WERI-Rb-1 (cell line): Measurements from ENCODE around the gene GNL3.

ENCODE experiments used
- DNase-seq: peaks from one replicate; pipeline ENCODE4 v3.0.0-alpha.2; 2020
- H3K27ac ChIP-seq: fragments of 250-450 bp; sonication (Bioruptor Pico); 2 replicates; pipeline ENCODE4 v1.5.1; 2020; ENCODE audit warnings: mild to moderate bottlenecking, moderate library complexity
- H3K27me3 ChIP-seq: fragments of 250-450 bp; sonication (Bioruptor Pico); 2 replicates; pipeline ENCODE4 v1.5.1; 2021; ENCODE audit warnings: mild to moderate bottlenecking, low read depth, moderate library complexity; ENCODE audit not compliant: insufficient read depth, severe bottlenecking
- H3K36me3 ChIP-seq: fragments of 250-450 bp; sonication (Bioruptor Pico); 2 replicates; pipeline ENCODE4 v1.5.1; 2020; ENCODE audit warnings: mild to moderate bottlenecking, moderate library complexity
- H3K4me3 ChIP-seq: 2 replicates; pipeline ENCODE4 v1.5.1; 2011; ENCODE audit warnings: low read depth, mild to moderate bottlenecking, control low read depth, low read length
- H3K9me3 ChIP-seq: fragments of 250-450 bp; sonication (Bioruptor Pico); 2 replicates; pipeline ENCODE4 v1.5.1; 2021; ENCODE audit warnings: mild to moderate bottlenecking, moderate library complexity; ENCODE audit not compliant: severe bottlenecking
- TF ChIP-seq, protein P1 (sequence below): IDR thresholded peaks from 2 replicates; pipeline ENCODE4 v1.5.1; 2011; ENCODE audit warnings: low read depth, mild to moderate bottlenecking, control low read depth, inconsistent platforms, low read length

The GNL3 gene, protein sequence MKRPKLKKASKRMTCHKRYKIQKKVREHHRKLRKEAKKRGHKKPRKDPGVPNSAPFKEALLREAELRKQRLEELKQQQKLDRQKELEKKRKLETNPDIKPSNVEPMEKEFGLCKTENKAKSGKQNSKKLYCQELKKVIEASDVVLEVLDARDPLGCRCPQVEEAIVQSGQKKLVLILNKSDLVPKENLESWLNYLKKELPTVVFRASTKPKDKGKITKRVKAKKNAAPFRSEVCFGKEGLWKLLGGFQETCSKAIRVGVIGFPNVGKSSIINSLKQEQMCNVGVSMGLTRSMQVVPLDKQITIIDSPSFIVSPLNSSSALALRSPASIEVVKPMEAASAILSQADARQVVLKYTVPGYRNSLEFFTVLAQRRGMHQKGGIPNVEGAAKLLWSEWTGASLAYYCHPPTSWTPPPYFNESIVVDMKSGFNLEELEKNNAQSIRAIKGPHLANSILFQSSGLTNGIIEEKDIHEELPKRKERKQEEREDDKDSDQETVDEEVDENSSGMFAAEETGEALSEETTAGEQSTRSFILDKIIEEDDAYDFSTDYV

DNA sequence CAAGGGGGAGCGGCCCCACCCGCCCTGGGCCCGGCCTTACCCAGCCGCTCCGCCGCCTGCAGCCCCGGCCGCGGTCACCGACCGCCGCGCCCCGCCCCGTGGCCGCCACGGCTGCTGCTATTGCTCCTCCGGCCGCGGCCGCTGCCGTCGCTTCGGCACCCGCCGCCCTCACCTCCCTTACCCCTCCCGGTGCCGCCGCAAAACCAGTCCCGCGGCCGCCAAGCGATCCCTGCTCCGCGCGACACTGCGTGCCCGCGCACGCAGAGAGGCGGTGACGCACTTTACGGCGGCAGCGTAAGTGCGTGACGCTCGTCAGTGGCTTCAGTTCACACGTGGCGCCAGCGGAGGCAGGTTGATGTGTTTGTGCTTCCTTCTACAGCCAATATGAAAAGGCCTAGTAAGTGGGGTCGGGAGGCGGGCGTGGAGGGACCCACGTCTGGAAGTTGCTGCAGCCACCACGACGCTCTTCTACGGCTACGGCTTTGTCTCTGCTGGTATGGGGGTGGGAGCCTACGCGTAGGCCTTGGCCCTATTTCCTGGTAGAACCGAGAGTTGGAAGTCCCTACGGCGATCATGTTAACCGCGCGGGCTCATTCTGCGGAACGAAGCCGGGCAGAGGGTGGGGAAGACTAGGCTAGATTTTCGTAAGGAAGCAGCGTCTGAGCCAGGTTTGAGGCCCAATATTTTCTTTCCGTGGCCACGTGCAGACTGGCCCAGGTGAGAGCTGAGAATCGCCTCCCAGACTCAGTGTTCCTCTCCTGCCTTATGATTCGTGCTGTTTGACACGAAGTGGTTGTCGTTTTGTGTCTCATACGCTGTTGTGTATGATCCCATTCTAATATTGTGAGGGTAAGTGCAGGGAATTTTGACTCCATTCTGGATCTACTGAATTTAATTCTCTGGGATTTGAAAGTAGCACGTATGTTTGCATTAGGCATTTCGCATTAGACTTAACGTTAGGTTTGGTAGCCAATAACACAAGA is at the start of gene GNL3, which contains the start of gene PBRM1:
Gene GNL3 (plus strand): TSS at position 324 of the 983 bp plus-strand sequence. CDS start 61 bp downstream, at position 385.
Gene PBRM1 (minus strand): TSS at position 205 of the 983 bp plus-strand sequence.
- peak within 1 kb of the TSS; percentile 90 for H3K4me3 ChIP-seq
- H3K36me3 ChIP-seq: peaks cover 58% of the 10 kb centered on the region
- no peaks in the 10 kb centered on the region for H3K9me3 ChIP-seq
- peak; percentile 93 for DNase-seq
- H3K27me3 ChIP-seq: no peaks in the 10 kb centered on the region
- TF ChIP-seq, protein P1, sequence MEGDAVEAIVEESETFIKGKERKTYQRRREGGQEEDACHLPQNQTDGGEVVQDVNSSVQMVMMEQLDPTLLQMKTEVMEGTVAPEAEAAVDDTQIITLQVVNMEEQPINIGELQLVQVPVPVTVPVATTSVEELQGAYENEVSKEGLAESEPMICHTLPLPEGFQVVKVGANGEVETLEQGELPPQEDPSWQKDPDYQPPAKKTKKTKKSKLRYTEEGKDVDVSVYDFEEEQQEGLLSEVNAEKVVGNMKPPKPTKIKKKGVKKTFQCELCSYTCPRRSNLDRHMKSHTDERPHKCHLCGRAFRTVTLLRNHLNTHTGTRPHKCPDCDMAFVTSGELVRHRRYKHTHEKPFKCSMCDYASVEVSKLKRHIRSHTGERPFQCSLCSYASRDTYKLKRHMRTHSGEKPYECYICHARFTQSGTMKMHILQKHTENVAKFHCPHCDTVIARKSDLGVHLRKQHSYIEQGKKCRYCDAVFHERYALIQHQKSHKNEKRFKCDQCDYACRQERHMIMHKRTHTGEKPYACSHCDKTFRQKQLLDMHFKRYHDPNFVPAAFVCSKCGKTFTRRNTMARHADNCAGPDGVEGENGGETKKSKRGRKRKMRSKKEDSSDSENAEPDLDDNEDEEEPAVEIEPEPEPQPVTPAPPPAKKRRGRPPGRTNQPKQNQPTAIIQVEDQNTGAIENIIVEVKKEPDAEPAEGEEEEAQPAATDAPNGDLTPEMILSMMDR: no peak
- peak within 1 kb of the TSS; percentile 95 for H3K27ac ChIP-seq

DNA sequence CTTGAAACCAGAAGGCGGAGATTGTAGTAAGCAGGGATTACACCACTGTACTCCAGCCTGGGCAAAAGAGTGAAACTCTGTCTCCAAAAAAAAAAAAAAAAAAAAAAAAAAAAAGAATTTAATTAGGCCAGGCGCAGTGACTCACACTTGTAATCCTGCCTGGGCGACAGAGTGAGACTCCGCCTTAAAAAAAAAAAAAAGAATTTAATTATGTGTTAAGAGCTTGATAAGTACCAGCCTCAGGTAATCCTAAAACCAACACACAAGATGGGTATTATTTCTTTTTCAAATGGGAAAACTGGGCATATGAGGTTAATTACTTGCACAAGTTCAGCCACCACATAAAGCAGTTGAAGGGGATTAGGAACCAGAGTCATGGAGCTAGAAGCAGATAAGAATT is 49.2 kb upstream of the GNL3 start:
- peak; percentile 68 for DNase-seq
- TF ChIP-seq, protein P1: no peak
- Histone ChIP-seq H3K27ac (no peak overlapping the region), H3K4me3 (no peak overlapping the region), H3K9me3 (no peaks in the 10 kb centered on the region), H3K36me3 (peaks cover 68% of the 10 kb centered on the region), H3K27me3 (no peaks in the 10 kb centered on the region)

DNA sequence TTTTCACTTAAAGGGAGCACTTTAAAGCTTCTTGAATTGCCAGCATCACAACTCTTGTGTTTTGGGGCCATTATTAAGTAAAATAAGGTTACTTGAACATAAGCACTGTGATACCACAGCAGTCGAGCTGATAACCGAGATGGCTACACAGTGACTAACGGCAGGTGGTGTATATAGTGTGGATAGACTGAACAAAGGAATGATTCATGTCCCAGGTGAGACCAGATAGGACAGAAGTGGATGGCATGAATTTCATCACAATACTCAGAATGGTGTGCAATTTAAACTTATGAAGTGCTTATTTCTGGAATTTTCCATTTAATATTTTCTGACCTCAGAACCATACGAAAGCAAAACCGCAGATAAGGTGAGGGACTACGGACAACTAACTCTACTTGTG is 40.3 kb upstream of the GNL3 start:
- no peak for DNase-seq
- Histone ChIP-seq H3K4me3 (no peak overlapping the region), H3K27ac (no peak overlapping the region), H3K9me3 (no peaks in the 10 kb centered on the region), H3K27me3 (no peaks in the 10 kb centered on the region), H3K36me3 (peaks cover 82% of the 10 kb centered on the region)
- TF ChIP-seq, protein P1: no peak

DNA sequence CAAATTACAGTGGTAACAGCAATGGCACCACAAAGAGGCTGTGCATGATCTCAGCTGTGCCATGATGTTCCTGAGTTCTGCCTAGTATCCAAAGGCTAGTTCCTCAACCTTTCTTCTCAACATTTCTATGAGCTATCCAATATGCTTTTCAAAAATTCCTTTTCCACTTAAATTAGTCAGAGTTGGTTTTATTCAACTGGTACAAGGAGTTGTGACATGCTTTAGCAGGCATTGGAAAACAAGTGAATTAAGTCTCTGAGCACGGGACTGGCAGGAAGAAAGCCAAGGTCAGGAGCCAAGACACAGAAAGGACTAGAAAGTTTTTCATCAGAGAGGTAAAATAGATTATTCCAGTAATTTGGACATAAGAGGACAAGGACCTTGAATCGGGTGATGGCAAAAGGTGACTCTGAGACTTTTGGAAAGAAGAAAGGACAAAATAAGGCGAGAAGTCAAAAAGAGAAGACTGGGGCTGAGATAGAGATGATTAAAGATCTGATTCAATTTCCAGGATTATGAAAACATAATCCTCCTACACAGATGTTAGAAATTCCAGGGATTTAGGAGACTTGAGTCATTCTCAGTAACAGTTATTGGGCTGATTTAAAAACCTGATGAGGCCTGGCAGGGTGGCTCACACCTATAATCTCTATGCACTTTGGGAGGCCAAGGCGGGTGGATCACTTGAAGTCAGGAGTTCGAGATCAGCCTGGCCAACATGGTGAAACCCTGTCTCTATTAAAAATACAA is 36.2 kb upstream of the GNL3 start:
- Histone ChIP-seq H3K9me3 (no peaks in the 10 kb centered on the region), H3K36me3 (peaks cover 85% of the 10 kb centered on the region), H3K27me3 (no peaks in the 10 kb centered on the region), H3K4me3 (no peak overlapping the region), H3K27ac (no peak overlapping the region)
- TF ChIP-seq, protein P1: no peak
- no peak for DNase-seq

DNA sequence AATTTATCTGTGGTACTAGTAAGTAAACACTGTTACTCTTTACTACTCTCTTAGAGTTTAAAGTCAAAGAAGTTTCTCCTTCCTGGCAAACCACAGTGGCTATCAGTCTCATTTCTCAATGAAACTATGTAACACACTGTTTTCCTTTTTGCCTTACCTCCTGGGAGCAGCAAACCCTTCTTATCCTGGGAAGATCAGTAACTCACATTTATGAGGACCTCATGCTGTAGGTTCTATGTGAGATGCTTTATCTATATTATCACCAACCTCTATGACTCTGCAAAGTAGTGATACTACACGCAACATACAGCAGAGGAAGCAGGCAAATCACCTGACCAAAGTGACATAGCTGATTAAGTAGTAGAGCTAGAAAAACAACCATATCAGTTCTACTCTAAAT is 35.4 kb upstream of the GNL3 start:
- TF ChIP-seq, protein P1: no peak
- H3K4me3 ChIP-seq: no peak overlapping the region
- no peaks in the 10 kb centered on the region for H3K9me3 ChIP-seq
- H3K36me3 ChIP-seq: peaks cover 88% of the 10 kb centered on the region
- no peak for DNase-seq
- no peak overlapping the region for H3K27ac ChIP-seq
- H3K27me3 ChIP-seq: no peaks in the 10 kb centered on the region
